H9 (cell line): ENCODE measurements around the gene MAP7. TPM values are rescaled to one million over a fixed set of nuclear protein-coding genes. Genes with fewer than 3 reads are reported as not detected.

Experiments used
- DNase-seq: peaks from one replicate; pipeline ENCODE4 v3.0.0-alpha.2; 2017
- H2AFZ ChIP-seq: one replicate; pipeline ENCODE4 v1.6.1; 2013; ENCODE audit warnings: mild to moderate bottlenecking, low read length, control low read depth, moderate library complexity
- H2AK5ac ChIP-seq: 2 replicates; pipeline ENCODE4 v1.6.1; 2013; ENCODE audit warnings: low read length, control low read depth, mixed read lengths; ENCODE audit not compliant: insufficient read length
- H2BK120ac ChIP-seq: one replicate; pipeline ENCODE4 v1.6.1; 2013; ENCODE audit warnings: low read depth, mild to moderate bottlenecking, low read length, control low read depth, inconsistent platforms; ENCODE audit not compliant: poor library complexity, severe bottlenecking
- H2BK12ac ChIP-seq: 2 replicates; pipeline ENCODE4 v1.6.1; 2013; ENCODE audit warnings: low read length, control low read depth, mixed read lengths, low read depth; ENCODE audit not compliant: insufficient read length
- H2BK15ac ChIP-seq: 2 replicates; pipeline ENCODE4 v1.6.1; 2013; ENCODE audit warnings: low read depth, low read length, control low read depth
- H2BK20ac ChIP-seq: one replicate; pipeline ENCODE4 v1.6.1; 2013; ENCODE audit warnings: low read depth, mild to moderate bottlenecking, low read length, control low read depth, inconsistent platforms; ENCODE audit not compliant: poor library complexity, severe bottlenecking
- H2BK5ac ChIP-seq: 2 replicates; pipeline ENCODE4 v1.6.1; 2013; ENCODE audit warnings: low read length, control low read depth, mixed read lengths; ENCODE audit not compliant: insufficient read length
- H3K14ac ChIP-seq: 2 replicates; pipeline ENCODE4 v1.6.1; 2013; ENCODE audit warnings: low read length, control low read depth; ENCODE audit not compliant: insufficient read depth
- H3K18ac ChIP-seq: 2 replicates; pipeline ENCODE4 v1.6.1; 2013; ENCODE audit warnings: low read depth, mild to moderate bottlenecking, mixed read lengths, low read length, control low read depth; ENCODE audit not compliant: insufficient read length
- H3K23ac ChIP-seq: 2 replicates; pipeline ENCODE4 v1.6.1; 2013; ENCODE audit warnings: low read length, control low read depth, mixed read lengths, low read depth; ENCODE audit not compliant: insufficient read length
- H3K23me2 ChIP-seq: 2 replicates; pipeline ENCODE4 v1.6.1; 2013; ENCODE audit warnings: low read depth, mild to moderate bottlenecking, mixed read lengths, low read length, control low read depth; ENCODE audit not compliant: insufficient read length, poor library complexity, severe bottlenecking
- H3K27ac ChIP-seq: 2 replicates; pipeline ENCODE4 v1.5.1; 2013; ENCODE audit warnings: low read length, control low read depth, mixed read lengths, low read depth; ENCODE audit not compliant: insufficient read length
- H3K27me3 ChIP-seq: 2 replicates; pipeline ENCODE4 v1.6.1; 2013; ENCODE audit warnings: low read length, control low read depth, inconsistent platforms; ENCODE audit not compliant: insufficient read depth
- H3K4ac ChIP-seq: 2 replicates; pipeline ENCODE4 v1.6.1; 2013; ENCODE audit warnings: low read depth, mild to moderate bottlenecking, control low read depth, inconsistent platforms, low read length, moderate library complexity
- H3K4me1 ChIP-seq: 2 replicates; pipeline ENCODE4 v1.6.1; 2013; ENCODE audit warnings: low read length, control low read depth, inconsistent platforms; ENCODE audit not compliant: insufficient read depth
- H3K4me2 ChIP-seq: 2 replicates; pipeline ENCODE4 v1.6.1; 2013; ENCODE audit warnings: low read length, control low read depth, mixed read lengths; ENCODE audit not compliant: insufficient read length, insufficient read depth
- H3K56ac ChIP-seq: 2 replicates; pipeline ENCODE4 v1.6.1; 2013; ENCODE audit warnings: low read depth, mild to moderate bottlenecking, mixed read lengths, low read length, control low read depth; ENCODE audit not compliant: insufficient read length
- H3K79me1 ChIP-seq: 2 replicates; pipeline ENCODE4 v1.6.1; 2013; ENCODE audit warnings: low read depth, mild to moderate bottlenecking, moderate library complexity, low read length, control low read depth, inconsistent platforms; ENCODE audit not compliant: insufficient read depth, poor library complexity, severe bottlenecking
- H3K79me2 ChIP-seq: 2 replicates; pipeline ENCODE4 v1.6.1; 2013; ENCODE audit warnings: low read length, control low read depth, inconsistent platforms; ENCODE audit not compliant: insufficient read depth
- H3K9ac ChIP-seq: 2 replicates; pipeline ENCODE4 v1.6.1; 2013; ENCODE audit warnings: low read length, control low read depth, mixed read lengths; ENCODE audit not compliant: insufficient read length; ENCODE audit errors: extremely low read depth
- H3K9me3 ChIP-seq: one replicate; pipeline ENCODE4 v1.6.1; 2013; ENCODE audit warnings: low read depth, low read length, inconsistent platforms; ENCODE audit not compliant: control insufficient read depth
- H3T11ph ChIP-seq: one replicate; pipeline ENCODE4 v1.6.1; 2013; ENCODE audit warnings: mild to moderate bottlenecking, low read length, control low read depth, inconsistent platforms
- H4K20me1 ChIP-seq: one replicate; pipeline ENCODE4 v1.6.1; 2013; ENCODE audit not compliant: control insufficient read depth, insufficient read length, insufficient read depth
- H4K5ac ChIP-seq: 2 replicates; pipeline ENCODE4 v1.6.1; 2013; ENCODE audit warnings: low read depth, mild to moderate bottlenecking, mixed read lengths, low read length, control low read depth; ENCODE audit not compliant: insufficient read length
- H4K8ac ChIP-seq: replicated peaks from 2 replicates; pipeline ENCODE4 v1.6.1; 2013; ENCODE audit warnings: low read length, control low read depth, mixed read lengths, low read depth; ENCODE audit not compliant: insufficient read length
- H4K91ac ChIP-seq: 2 replicates; pipeline ENCODE4 v1.6.1; 2013; ENCODE audit warnings: low read depth, mild to moderate bottlenecking, moderate library complexity, mixed read lengths, low read length, control low read depth; ENCODE audit not compliant: insufficient read length
- H3K27ac Mint-ChIP-seq, 3 experiments: 2 replicates in 2 of 3; 3 replicates in 1 of 3; pipeline ENCODE4 v1.8.0; 2020 to 2021; ENCODE audit warnings: mixed read lengths in 3 of 3, mild to moderate bottlenecking in 1 of 3, moderate library complexity in 1 of 3
- H3K27me3 Mint-ChIP-seq: 2 replicates; pipeline ENCODE4 v1.8.0; 2021; ENCODE audit warnings: low read depth, mild to moderate bottlenecking, moderate library complexity, mixed read lengths
- H3K36me3 Mint-ChIP-seq, 3 experiments: 2 replicates in 2 of 3; 3 replicates in 1 of 3; pipeline ENCODE4 v1.8.0; 2020 to 2021; ENCODE audit warnings: low read depth in 3 of 3, mixed read lengths in 3 of 3; ENCODE audit not compliant: insufficient read depth in 1 of 3
- H3K4me1 Mint-ChIP-seq, 2 experiments: 2 replicates each; pipeline ENCODE4 v1.8.0; 2020; ENCODE audit warnings: mixed read lengths in 2 of 2
- H3K4me3 Mint-ChIP-seq, 2 experiments: 2 replicates in 1 of 2; 3 replicates in 1 of 2; pipeline ENCODE4 v1.8.0; 2020 to 2021; ENCODE audit warnings: mild to moderate bottlenecking in 2 of 2, mixed read lengths in 2 of 2, moderate library complexity in 1 of 2
- H3K9me3 Mint-ChIP-seq, 2 experiments: 2 replicates in 1 of 2; 3 replicates in 1 of 2; pipeline ENCODE4 v1.8.0; 2020; ENCODE audit warnings: mild to moderate bottlenecking in 2 of 2, mixed read lengths in 2 of 2, moderate library complexity in 1 of 2
- WGBS: extraction: QIAGEN DNeasy Blood & Tissue Kit; methylation state at CpG from one replicate; pipeline ENCODE4 v1.1.7; 2013; ENCODE audit warnings: missing lambda C conversion rate, low lambda C conversion rate, mixed read lengths; ENCODE audit not compliant: insufficient read length; ENCODE audit errors: extremely low coverage; 5-methylcytosine and 5-hydroxymethylcytosine counted together
- total RNA-seq: library from RNA; stranded (reverse); gene quantifications from 2 replicates; pipeline ENCODE4 v1.2.1, GENCODE V29; 2021
- TF ChIP-seq, protein P1 (sequence below): fragments of 200-600 bp; sonication (generic); conservative IDR thresholded peaks from 3 replicates; pipeline ENCODE4 v1.8.0; 2021; ENCODE audit warnings: antibody characterized with exemption, mild to moderate bottlenecking

The MAP7 gene
- total RNA-seq, 1 experiment from 2014 or later: 51.1 TPM

DNA sequence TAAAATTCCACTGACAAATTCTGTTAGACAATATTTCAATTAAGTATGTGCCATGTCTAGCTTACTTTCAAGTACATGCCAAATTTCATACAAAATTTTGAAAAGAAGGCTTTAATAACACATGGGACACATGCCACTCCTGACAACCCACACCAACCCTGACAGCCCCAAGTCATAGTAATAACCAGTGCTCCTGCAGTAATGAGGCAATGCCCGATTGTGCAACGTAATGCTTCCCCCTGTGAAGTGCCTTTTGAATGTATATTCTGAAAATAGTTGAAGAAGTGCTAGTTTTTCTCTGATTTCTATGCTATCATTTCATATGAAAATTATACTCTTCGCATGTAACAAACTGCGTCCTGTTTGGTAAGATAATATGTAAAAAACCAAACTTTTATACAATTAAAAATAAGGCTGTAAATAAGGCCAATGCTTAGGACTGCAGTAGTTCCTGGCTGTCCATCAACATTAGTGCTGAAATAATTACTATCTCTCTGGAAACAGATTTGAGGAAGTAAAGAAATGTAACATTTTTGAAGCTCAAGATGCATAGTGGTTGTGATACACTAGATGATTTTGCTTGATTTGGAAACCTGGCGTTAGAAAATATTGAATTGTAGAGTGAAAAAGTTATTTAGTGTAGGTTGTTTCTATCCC, 134.7 kb downstream of the MAP7 start:
- H2BK5ac ChIP-seq: no peak overlapping the region
- H3K23me2 ChIP-seq: no peaks in the 10 kb centered on the region
- no peak overlapping the region for H3K9ac ChIP-seq
- H3K4me1 Mint-ChIP-seq: peaks cover 2% of the 10 kb centered on the region in 2 experiments
- no peak overlapping the region for H3K18ac ChIP-seq
- H3K4me3 Mint-ChIP-seq: no peak overlapping the region
- no peak overlapping the region for H2BK120ac ChIP-seq
- no peak overlapping the region for H3K14ac ChIP-seq
- H2BK15ac ChIP-seq: no peak overlapping the region
- DNase-seq: no peak
- no peak overlapping the region for H3K4ac ChIP-seq
- no peaks in the 10 kb centered on the region for H3K9me3 Mint-ChIP-seq
- H3K79me1 ChIP-seq: no peaks in the 10 kb centered on the region
- H3K27me3 ChIP-seq: no peaks in the 10 kb centered on the region
- no peaks in the 10 kb centered on the region for H3K4me1 ChIP-seq
- no peak overlapping the region for H3K4me2 ChIP-seq
- H2BK20ac ChIP-seq: no peak overlapping the region
- H4K5ac ChIP-seq: no peak overlapping the region
- peaks cover 4 to 13% (median 13%) of the 10 kb centered on the region in 3 experiments; a peak in 6 of 7 replicates for H3K36me3 Mint-ChIP-seq
- H4K20me1 ChIP-seq: no peaks in the 10 kb centered on the region
- H3K27me3 Mint-ChIP-seq: no peaks in the 10 kb centered on the region
- no peak overlapping the region for H3K56ac ChIP-seq
- TF ChIP-seq, protein P1, sequence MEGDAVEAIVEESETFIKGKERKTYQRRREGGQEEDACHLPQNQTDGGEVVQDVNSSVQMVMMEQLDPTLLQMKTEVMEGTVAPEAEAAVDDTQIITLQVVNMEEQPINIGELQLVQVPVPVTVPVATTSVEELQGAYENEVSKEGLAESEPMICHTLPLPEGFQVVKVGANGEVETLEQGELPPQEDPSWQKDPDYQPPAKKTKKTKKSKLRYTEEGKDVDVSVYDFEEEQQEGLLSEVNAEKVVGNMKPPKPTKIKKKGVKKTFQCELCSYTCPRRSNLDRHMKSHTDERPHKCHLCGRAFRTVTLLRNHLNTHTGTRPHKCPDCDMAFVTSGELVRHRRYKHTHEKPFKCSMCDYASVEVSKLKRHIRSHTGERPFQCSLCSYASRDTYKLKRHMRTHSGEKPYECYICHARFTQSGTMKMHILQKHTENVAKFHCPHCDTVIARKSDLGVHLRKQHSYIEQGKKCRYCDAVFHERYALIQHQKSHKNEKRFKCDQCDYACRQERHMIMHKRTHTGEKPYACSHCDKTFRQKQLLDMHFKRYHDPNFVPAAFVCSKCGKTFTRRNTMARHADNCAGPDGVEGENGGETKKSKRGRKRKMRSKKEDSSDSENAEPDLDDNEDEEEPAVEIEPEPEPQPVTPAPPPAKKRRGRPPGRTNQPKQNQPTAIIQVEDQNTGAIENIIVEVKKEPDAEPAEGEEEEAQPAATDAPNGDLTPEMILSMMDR: no peak
- WGBS: 100% methylated on average over 1 of the region's 5 CpGs
- H3K23ac ChIP-seq: no peak overlapping the region
- no peak overlapping the region for H2BK12ac ChIP-seq
- H3K27ac Mint-ChIP-seq: no peak overlapping the region
- H3K79me2 ChIP-seq: no peaks in the 10 kb centered on the region
- H3K27ac ChIP-seq: no peak overlapping the region
- H2AFZ ChIP-seq: no peak overlapping the region
- H2AK5ac ChIP-seq: no peak overlapping the region
- no peaks in the 10 kb centered on the region for H3K9me3 ChIP-seq
- no peak overlapping the region for H4K8ac ChIP-seq
- H4K91ac ChIP-seq: no peak overlapping the region
- no peak overlapping the region for H3T11ph ChIP-seq
